Astrocyte of the spinal cord (primary cell): ENCODE data around the gene CDKN2AIP.

Experiments
- DNase-seq: peaks from one replicate; pipeline ENCODE4 v3.0.0; 2011; ENCODE audit warnings: low read depth, low spot score
- H3K4me3 ChIP-seq: 2 replicates; pipeline ENCODE4 v1.5.1; 2011; ENCODE audit warnings: low read depth, mild to moderate bottlenecking, low read length, moderate library complexity
- in situ Hi-C: cut with HindIII; loops from 2 replicates; pipeline ENCODE4 v1.10.0; 2017; ENCODE audit warnings: low sequenced_read_pairs
- TF ChIP-seq, protein P1 (sequence below): IDR thresholded peaks from 2 replicates; pipeline ENCODE4 v1.5.1; 2012; ENCODE audit warnings: low read depth, mild to moderate bottlenecking, low read length, inconsistent platforms

Gene CDKN2AIP

GRCh38 chr4:183443655-183444213, 702 bp upstream of the CDKN2AIP start:
- DNase-seq = no peak
- in situ Hi-C loops = no loop called here
- H3K4me3 ChIP-seq = peak overlapping the region; percentile 90
- TF ChIP-seq, protein P1, sequence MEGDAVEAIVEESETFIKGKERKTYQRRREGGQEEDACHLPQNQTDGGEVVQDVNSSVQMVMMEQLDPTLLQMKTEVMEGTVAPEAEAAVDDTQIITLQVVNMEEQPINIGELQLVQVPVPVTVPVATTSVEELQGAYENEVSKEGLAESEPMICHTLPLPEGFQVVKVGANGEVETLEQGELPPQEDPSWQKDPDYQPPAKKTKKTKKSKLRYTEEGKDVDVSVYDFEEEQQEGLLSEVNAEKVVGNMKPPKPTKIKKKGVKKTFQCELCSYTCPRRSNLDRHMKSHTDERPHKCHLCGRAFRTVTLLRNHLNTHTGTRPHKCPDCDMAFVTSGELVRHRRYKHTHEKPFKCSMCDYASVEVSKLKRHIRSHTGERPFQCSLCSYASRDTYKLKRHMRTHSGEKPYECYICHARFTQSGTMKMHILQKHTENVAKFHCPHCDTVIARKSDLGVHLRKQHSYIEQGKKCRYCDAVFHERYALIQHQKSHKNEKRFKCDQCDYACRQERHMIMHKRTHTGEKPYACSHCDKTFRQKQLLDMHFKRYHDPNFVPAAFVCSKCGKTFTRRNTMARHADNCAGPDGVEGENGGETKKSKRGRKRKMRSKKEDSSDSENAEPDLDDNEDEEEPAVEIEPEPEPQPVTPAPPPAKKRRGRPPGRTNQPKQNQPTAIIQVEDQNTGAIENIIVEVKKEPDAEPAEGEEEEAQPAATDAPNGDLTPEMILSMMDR = no peak

DNA sequence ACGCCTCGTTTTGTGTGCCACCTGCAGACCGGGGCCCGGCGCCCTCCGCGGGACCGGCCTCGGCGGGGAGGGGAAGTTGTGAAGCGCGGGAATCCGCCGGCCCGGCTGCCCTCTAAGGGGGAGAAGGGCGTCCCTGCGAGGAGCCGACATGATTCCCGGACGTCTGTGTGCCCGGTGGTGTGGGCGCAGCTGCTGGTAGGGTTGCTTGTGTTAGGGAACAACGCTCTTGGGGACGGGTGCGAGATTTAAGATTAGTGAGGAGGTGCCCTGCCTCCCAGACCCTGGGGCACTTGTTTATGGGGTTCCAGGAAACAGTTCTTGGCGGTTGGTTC, 627 bp downstream of the CDKN2AIP start:
- no peak for DNase-seq
- in situ Hi-C loops = no loop called here
- TF ChIP-seq, protein P1 = no peak

GRCh38 chr4:183447646-183448045, 3.2 kb downstream of the CDKN2AIP start:
- in situ Hi-C loops = no loop called here
- no peak overlapping the region for H3K4me3 ChIP-seq
- DNase-seq = no peak
- TF ChIP-seq, protein P1 = no peak

More for the DNA sequence above, 627 bp downstream of the CDKN2AIP start:
- peak overlapping the region; percentile 90 for H3K4me3 ChIP-seq

DNA sequence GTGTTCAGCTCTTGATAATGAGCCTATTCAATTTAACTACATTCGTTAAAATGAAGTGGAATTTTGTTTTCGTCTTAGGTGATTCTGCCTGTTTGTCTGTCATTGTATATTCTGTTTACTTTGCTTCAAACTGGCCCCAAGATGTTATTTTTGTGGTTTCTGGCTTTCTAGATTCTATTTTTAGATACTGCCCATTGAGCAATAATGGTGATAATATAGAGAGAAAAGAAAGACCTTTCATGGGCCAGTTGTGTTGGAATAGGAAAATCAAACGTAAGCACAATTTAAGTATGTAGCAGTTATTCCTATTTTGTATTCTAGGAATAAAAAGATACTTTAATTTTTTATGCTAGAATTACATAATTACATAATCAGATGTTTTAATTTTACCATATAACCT, 4.0 kb downstream of the CDKN2AIP start:
- DNase-seq = no peak
- in situ Hi-C loops = no loop called here
- TF ChIP-seq, protein P1 = no peak
- H3K4me3 ChIP-seq = no peak overlapping the region

GRCh38 chr4:183449193-183449882, 4.9 kb downstream of the CDKN2AIP start:
- in situ Hi-C loops = no loop called here
- H3K4me3 ChIP-seq = no peak overlapping the region
- no peak for DNase-seq
- TF ChIP-seq, protein P1 = no peak

- TF ChIP-seq, protein P1 = no peak
- in situ Hi-C loops = no loop called here
- no peak overlapping the region for H3K4me3 ChIP-seq
- no peak for DNase-seq
These were observed 5.7 kb downstream of the CDKN2AIP start for GRCh38 chr4:183450108-183450507.
